22Rv1 (cell line): ENCODE measurements around the gene RIMKLB.
A peak's percentile ranks its signal among the peaks of the same experiment; 100 is the strongest.

Experiments used
- H3K27ac ChIP-seq: fragments of 450-650 bp; 2 replicates; pipeline ENCODE4 v1.5.1; 2017
- CTCF ChIP-seq: fragments of 450-650 bp; IDR thresholded peaks from 2 replicates; pipeline ENCODE4 v1.5.1; 2017; ENCODE audit warnings: mild to moderate bottlenecking
- ZFX ChIP-seq: fragments of 450-650 bp; IDR thresholded peaks from 2 replicates; pipeline ENCODE4 v1.6.1; 2017; ENCODE audit warnings: antibody characterized with exemption, borderline replicate concordance

The RIMKLB gene

GRCh38 chr12:8697476-8698131 is at the start of gene RIMKLB:
TSS of gene RIMKLB (plus strand) at chr12:8697991. CDS start at chr12:8713867, 15,876 bp downstream.
- H3K27ac ChIP-seq = peak within 1 kb of the TSS; percentile 66
- TF ChIP-seq ZFX (no peak), CTCF (no peak)

- H3K27ac ChIP-seq = no peak overlapping the region
- TF ChIP-seq ZFX (no peak), CTCF (no peak)
These were observed 49.1 kb upstream of the RIMKLB start for GRCh38 chr12:8648576-8649205.

- no peak overlapping the region for H3K27ac ChIP-seq
- TF ChIP-seq CTCF (no peak), ZFX (no peak)
These were observed 42.4 kb upstream of the RIMKLB start for GRCh38 chr12:8655421-8655820.

- H3K27ac ChIP-seq = no peak overlapping the region
- TF ChIP-seq ZFX = no peak
- no peak for TF ChIP-seq CTCF
These were observed 39.4 kb upstream of the RIMKLB start for GRCh38 chr12:8658346-8658745.

GRCh38 chr12:8661016-8661415 is 36.8 kb upstream of the RIMKLB start:
- TF ChIP-seq CTCF = no peak
- no peak for TF ChIP-seq ZFX
- no peak overlapping the region for H3K27ac ChIP-seq

GRCh38 chr12:8661751-8662150 is 36.0 kb upstream of the RIMKLB start:
- H3K27ac ChIP-seq = no peak overlapping the region
- TF ChIP-seq ZFX (no peak), CTCF (no peak)

GRCh38 chr12:8662593-8662992 is 35.2 kb upstream of the RIMKLB start, which contains the start of gene MFAP5:
TSS of gene MFAP5 (minus strand) at chr12:8662826. CDS start at chr12:8662104, 722 bp downstream.
- H3K27ac ChIP-seq = no peak within 1 kb of the TSS
- no peak for TF ChIP-seq CTCF
- no peak for TF ChIP-seq ZFX
